A673 (cell line): Measurements from ENCODE around the gene SNAP29. TPM values are rescaled to one million over a fixed set of nuclear protein-coding genes. Genes with fewer than 3 reads are reported as not detected.

Experiments used
- BruUV-seq: library from RNA; stranded (reverse); fragments of 400-500 nt; replicated peaks from 2 replicates; lab custom pipeline; 2021; lab: Mats Ljungman, UMichigan
- CTCF ChIA-PET: fragments of 300-600 bp; sonication (Branson Sonifier 250); formaldehyde crosslinking; loops from one replicate; lab custom pipeline; 2022; ENCODE audit warnings: antibody characterized with exemption; lab: Charles Lee
- POLR2A ChIA-PET: fragments of 300-600 bp; sonication (Branson Sonifier 250); formaldehyde crosslinking; loops from one replicate; lab custom pipeline; 2022; ENCODE audit warnings: antibody characterized with exemption; ENCODE audit not compliant: low non-redundant PET; lab: Charles Lee
- DNase-seq: peaks from one replicate; pipeline ENCODE4 v3.0.0-alpha.2; 2015; ENCODE audit warnings: low spot score
- H3K27ac ChIP-seq: fragments of 200-600 bp; sonication (generic); 2 replicates; pipeline ENCODE4 v1.5.1; 2016; ENCODE audit warnings: mixed run types, low read depth, mild to moderate bottlenecking, mixed read lengths, antibody characterized with exemption, low read length; ENCODE audit not compliant: poor library complexity, severe bottlenecking
- H3K27me3 ChIP-seq: fragments of 200-600 bp; sonication (generic); replicated peaks from 2 replicates; pipeline ENCODE4 v1.6.1; 2017; ENCODE audit warnings: mixed run types, low read depth, mild to moderate bottlenecking, mixed read lengths, antibody characterized with exemption, low read length; ENCODE audit not compliant: insufficient read depth, poor library complexity
- H3K36me3 ChIP-seq: fragments of 200-600 bp; sonication (generic); 2 replicates; pipeline ENCODE4 v1.6.1; 2016; ENCODE audit warnings: mixed run types, mild to moderate bottlenecking, mixed read lengths, antibody characterized with exemption, low read length; ENCODE audit not compliant: insufficient read depth, poor library complexity, severe bottlenecking
- H3K4me1 ChIP-seq: fragments of 200-600 bp; sonication (generic); 2 replicates; pipeline ENCODE4 v1.6.1; 2017; ENCODE audit warnings: mixed run types, mild to moderate bottlenecking, mixed read lengths, antibody characterized with exemption, low read length; ENCODE audit not compliant: insufficient read depth, poor library complexity, severe bottlenecking
- H3K4me3 ChIP-seq: fragments of 200-600 bp; sonication (generic); 2 replicates; pipeline ENCODE4 v1.5.1; 2016; ENCODE audit warnings: low read depth, mixed run types, mild to moderate bottlenecking, mixed read lengths, low read length; ENCODE audit not compliant: poor library complexity, severe bottlenecking
- H3K9me3 ChIP-seq: fragments of 200-600 bp; sonication (generic); 2 replicates; pipeline ENCODE4 v1.6.1; 2016; ENCODE audit warnings: mixed run types, low read depth, mild to moderate bottlenecking, mixed read lengths, antibody characterized with exemption, low read length; ENCODE audit not compliant: poor library complexity, severe bottlenecking
- EZH2 ChIP-seq: fragments of 200-600 bp; sonication (generic); IDR thresholded peaks from 2 replicates; pipeline ENCODE4 v1.6.1; 2017; ENCODE audit warnings: borderline replicate concordance, low read depth, mild to moderate bottlenecking, mixed read lengths, antibody characterized with exemption, low read length; ENCODE audit not compliant: poor library complexity, severe bottlenecking
- intact Hi-C: fragments of 100-400 bp; cut with micrococcal nuclease; formaldehyde crosslinking; loops from one replicate; pipeline ENCODE4 v1.10.0; 2022; ENCODE audit not compliant: unreplicated experiment
- total RNA-seq: library from RNA; stranded (reverse); gene quantifications from 2 replicates; pipeline ENCODE4 v1.2.3, GENCODE V29; 2021
- TF ChIP-seq, protein P1 (sequence below): fragments of 300-800, 200-600 bp; sonication (generic); conservative IDR thresholded peaks from 2 replicates; pipeline ENCODE4 v1.5.1; 2017; ENCODE audit warnings: low read depth, mild to moderate bottlenecking, antibody characterized with exemption, low read length, moderate library complexity, mixed read lengths

The SNAP29 gene
- total RNA-seq, 1 experiment from 2014 or later, result 35.3 TPM

DNA sequence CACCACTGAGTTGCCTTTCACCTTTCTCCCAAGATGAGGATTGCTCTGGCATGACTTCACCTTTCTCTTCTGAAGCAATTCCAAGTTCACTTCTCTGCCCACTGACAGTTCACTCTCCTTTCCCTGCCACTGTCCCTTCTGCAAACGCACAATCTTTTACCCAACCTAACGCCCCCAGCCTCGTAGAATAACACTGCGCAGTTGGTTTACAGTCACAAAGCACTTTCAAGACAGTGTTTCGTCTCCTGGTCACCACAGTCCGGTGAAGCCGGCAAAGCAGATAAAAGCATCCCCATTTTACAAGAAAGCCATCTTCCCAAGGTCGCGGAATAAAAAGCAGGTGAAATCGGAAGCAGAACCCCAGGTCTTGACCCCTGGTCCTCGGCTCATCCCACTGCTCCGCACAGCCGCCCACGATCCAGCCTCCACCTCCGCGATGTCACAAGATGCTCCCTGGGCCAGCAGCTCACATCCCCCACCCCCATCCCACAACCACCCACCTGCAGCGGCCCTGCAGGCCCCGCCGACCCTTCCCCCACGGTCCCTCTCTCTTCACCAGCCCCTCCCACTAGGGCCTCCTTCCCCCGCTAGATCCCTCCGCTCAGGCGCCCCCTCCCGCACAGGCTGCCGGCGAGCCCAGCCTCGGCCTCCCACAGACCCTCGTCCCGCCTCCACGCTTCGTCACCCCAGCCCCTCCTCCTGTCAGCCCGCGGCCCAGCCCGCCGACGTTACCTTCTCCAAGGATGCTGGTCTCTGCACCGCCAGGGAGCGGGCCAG is 781 bp upstream of the SNAP29 start:
- DNase-seq, result peak; percentile 93
- CTCF ChIA-PET, result no interaction called here
- BruUV-seq, result no TSS peak
- Histone ChIP-seq H3K27ac (peak overlapping the region; percentile 92), H3K36me3 (no peaks in the 10 kb centered on the region), H3K4me3 (peak overlapping the region; percentile 94), H3K9me3 (no peaks in the 10 kb centered on the region), H3K4me1 (peaks cover 7% of the 10 kb centered on the region), H3K27me3 (no peaks in the 10 kb centered on the region)
- POLR2A ChIA-PET, result no interaction called here
- TF ChIP-seq, protein P1, sequence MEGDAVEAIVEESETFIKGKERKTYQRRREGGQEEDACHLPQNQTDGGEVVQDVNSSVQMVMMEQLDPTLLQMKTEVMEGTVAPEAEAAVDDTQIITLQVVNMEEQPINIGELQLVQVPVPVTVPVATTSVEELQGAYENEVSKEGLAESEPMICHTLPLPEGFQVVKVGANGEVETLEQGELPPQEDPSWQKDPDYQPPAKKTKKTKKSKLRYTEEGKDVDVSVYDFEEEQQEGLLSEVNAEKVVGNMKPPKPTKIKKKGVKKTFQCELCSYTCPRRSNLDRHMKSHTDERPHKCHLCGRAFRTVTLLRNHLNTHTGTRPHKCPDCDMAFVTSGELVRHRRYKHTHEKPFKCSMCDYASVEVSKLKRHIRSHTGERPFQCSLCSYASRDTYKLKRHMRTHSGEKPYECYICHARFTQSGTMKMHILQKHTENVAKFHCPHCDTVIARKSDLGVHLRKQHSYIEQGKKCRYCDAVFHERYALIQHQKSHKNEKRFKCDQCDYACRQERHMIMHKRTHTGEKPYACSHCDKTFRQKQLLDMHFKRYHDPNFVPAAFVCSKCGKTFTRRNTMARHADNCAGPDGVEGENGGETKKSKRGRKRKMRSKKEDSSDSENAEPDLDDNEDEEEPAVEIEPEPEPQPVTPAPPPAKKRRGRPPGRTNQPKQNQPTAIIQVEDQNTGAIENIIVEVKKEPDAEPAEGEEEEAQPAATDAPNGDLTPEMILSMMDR, result no peak
- TF ChIP-seq EZH2, result no peak
- intact Hi-C loops, result no loop called here

DNA sequence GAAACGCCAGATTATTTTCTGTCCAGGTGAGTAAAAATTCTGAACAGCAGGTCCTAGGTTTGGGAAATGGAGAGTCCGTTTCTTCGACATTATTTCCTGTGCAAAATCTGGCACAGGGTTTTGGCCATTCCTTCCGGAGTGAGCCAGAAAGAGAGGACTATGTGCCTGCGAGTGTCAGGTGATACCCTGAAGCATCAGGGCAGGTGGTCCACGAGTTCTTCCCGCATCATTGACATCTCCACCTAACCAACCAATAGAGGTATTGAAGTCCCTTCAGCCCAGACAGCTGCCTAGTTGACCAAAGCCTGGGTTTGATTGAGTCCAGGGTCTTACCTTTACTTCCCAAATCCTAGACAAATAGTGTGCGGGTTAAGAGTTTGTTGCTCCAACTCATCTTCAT is 808 bp downstream of the SNAP29 start:
- ChIA-PET POLR2A (no interaction called here), CTCF (interaction anchor here (1.0 kb wide), 1 partner anchor 55 kb away, joined by 3 read pairs; no protein-coding TSS in a partner anchor)
- Histone ChIP-seq H3K27me3 (no peaks in the 10 kb centered on the region), H3K36me3 (no peaks in the 10 kb centered on the region), H3K27ac (peak overlapping the region; percentile 92), H3K4me1 (peaks cover 7% of the 10 kb centered on the region), H3K4me3 (peak overlapping the region; percentile 94), H3K9me3 (no peaks in the 10 kb centered on the region)
- BruUV-seq, result TSS peak; percentile 77
- TF ChIP-seq, protein P1, result no peak
- TF ChIP-seq EZH2, result no peak
- intact Hi-C loops, result no loop called here
- no peak for DNase-seq

DNA sequence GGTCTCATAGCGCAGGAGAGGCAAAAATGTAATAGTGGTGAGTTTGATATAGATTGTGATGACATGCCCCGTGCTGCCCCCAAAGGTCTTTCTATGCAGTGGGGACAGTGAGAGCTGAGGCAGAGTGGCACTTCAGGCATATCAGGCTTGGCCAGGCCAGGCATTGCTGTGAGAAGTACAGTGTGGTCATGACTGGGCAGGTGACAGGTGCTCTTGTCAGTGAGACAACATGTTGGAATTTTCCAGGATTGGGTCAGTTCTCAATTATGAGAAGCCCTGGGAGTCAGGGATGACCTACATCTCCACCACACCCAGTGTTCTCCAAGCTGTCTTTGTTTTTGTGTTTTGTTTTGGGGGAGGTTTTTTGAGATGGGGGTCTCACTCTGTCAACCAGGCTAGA is 3.7 kb downstream of the SNAP29 start:
- ChIA-PET CTCF (no interaction called here), POLR2A (no interaction called here)
- Histone ChIP-seq H3K27ac (no peak overlapping the region), H3K9me3 (no peaks in the 10 kb centered on the region), H3K4me3 (no peak overlapping the region), H3K27me3 (no peaks in the 10 kb centered on the region), H3K4me1 (peaks cover under 1% of the 10 kb centered on the region), H3K36me3 (no peaks in the 10 kb centered on the region)
- TF ChIP-seq EZH2, result no peak
- TF ChIP-seq, protein P1, result no peak
- DNase-seq, result no peak
- intact Hi-C loops, result no loop called here
- BruUV-seq, result no TSS peak
